Stimulated activated naive B cell treated with anti-CD40 and anti-IgM and Interleukin-4, amounts not matched to agents 10 μg/mL and 1 μg/mL and 100 μg/mL, for 72 hours (primary cell): ENCODE measurements around the gene MAP7.

Experiments
- ATAC-seq, 2 donors: fragments of 150-1000 bp; cut with Tn5 transposase; replicated peaks; 2 replicates each; pipeline ENCODE4 v1.10.0; 2021; ENCODE audit warnings: moderate library complexity in 1 of 2
- DNase-seq: peaks from one replicate; pipeline ENCODE4 v3.0.0; 2021
- H3K27ac Mint-ChIP-seq: one replicate; pipeline ENCODE4 v1.8.0; 2022; ENCODE audit warnings: mild to moderate bottlenecking, mixed read lengths
- H3K27me3 Mint-ChIP-seq, 2 donors: one replicate each; pipeline ENCODE4 v1.8.0; 2022; ENCODE audit warnings: mixed read lengths in 2 of 2
- H3K36me3 Mint-ChIP-seq, 2 donors: one replicate each; pipeline ENCODE4 v1.8.0; 2022; ENCODE audit warnings: mixed read lengths in 2 of 2, mild to moderate bottlenecking in 1 of 2
- H3K4me1 Mint-ChIP-seq, 2 donors: one replicate each; pipeline ENCODE4 v1.8.0; 2022; ENCODE audit warnings: mixed read lengths in 2 of 2, mild to moderate bottlenecking in 1 of 2
- H3K4me3 Mint-ChIP-seq, 2 donors: one replicate each; pipeline ENCODE4 v1.8.0; 2022; ENCODE audit warnings: mild to moderate bottlenecking in 2 of 2, mixed read lengths in 2 of 2, moderate library complexity in 1 of 2
- H3K9me3 Mint-ChIP-seq, 2 donors: one replicate each; pipeline ENCODE4 v1.8.0; 2022; ENCODE audit warnings: mixed read lengths in 2 of 2, mild to moderate bottlenecking in 1 of 2

The MAP7 gene

GRCh38 chr6:136347847-136348246 is 202.4 kb downstream of the MAP7 start:
- Mint-ChIP-seq H3K36me3 (no peaks in the 10 kb centered on the region), H3K27me3 (no peaks in the 10 kb centered on the region), H3K4me1 (no peaks in the 10 kb centered on the region), H3K27ac (no peak overlapping the region), H3K4me3 (no peak overlapping the region), H3K9me3 (no peaks in the 10 kb centered on the region)
- DNase-seq (no peak), ATAC-seq (no peak)

DNA sequence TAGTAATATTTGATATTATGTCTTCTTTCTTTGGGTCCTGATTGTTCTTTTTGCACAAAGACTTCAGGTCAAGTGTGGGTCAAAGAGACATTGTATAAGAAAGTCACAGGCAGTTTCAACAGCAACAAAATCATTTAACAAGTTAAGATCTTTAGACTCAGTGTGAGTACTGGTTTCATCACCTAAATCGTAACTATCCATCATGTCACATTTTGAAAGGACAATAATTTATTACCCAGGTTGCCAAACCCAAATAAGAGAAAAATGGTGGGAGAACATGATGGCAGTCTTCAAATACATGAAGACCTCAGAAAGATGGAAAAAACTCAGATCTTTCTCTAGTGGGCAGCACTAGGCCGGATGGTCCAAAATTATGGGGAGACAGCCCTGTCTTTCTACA is 205.1 kb downstream of the MAP7 start:
- Mint-ChIP-seq H3K36me3 (no peaks in the 10 kb centered on the region), H3K27me3 (no peaks in the 10 kb centered on the region), H3K4me3 (no peak overlapping the region), H3K27ac (no peak overlapping the region), H3K4me1 (no peaks in the 10 kb centered on the region), H3K9me3 (no peaks in the 10 kb centered on the region)
- DNase-seq (no peak), ATAC-seq (no peak)

- no peaks in the 10 kb centered on the region for H3K4me1 Mint-ChIP-seq
- no peak for ATAC-seq
- H3K27ac Mint-ChIP-seq = no peak overlapping the region
- no peak overlapping the region for H3K4me3 Mint-ChIP-seq
- no peaks in the 10 kb centered on the region for H3K9me3 Mint-ChIP-seq
- no peaks in the 10 kb centered on the region for H3K36me3 Mint-ChIP-seq
- no peak for DNase-seq
- no peaks in the 10 kb centered on the region for H3K27me3 Mint-ChIP-seq
These were observed 205.8 kb downstream of the MAP7 start for GRCh38 chr6:136344420-136344819.

DNA sequence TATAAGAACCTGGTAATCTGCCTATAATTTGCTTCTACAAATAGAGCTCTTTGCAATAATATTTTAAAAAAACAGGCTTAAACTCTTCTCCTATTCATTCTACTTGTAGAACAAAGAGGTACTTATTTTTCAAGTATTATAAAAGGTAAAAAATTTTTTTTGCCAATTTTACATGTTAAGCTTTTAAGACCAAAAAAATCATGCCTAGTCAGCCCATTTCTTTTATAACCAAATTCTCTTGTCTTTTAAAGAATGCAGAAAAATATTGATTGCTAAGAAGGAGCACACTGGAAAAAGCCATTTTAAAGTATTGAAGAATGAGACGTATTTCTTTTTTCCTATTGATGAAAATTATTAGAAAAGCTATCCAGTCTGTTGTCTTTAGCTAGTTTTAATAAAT is 206.5 kb downstream of the MAP7 start:
- ATAC-seq (no peak), DNase-seq (no peak)
- H3K27me3 Mint-ChIP-seq = no peaks in the 10 kb centered on the region
- H3K27ac Mint-ChIP-seq = no peak overlapping the region
- no peaks in the 10 kb centered on the region for H3K4me1 Mint-ChIP-seq
- H3K36me3 Mint-ChIP-seq = no peaks in the 10 kb centered on the region
- no peaks in the 10 kb centered on the region for H3K9me3 Mint-ChIP-seq
- no peak overlapping the region for H3K4me3 Mint-ChIP-seq

DNA sequence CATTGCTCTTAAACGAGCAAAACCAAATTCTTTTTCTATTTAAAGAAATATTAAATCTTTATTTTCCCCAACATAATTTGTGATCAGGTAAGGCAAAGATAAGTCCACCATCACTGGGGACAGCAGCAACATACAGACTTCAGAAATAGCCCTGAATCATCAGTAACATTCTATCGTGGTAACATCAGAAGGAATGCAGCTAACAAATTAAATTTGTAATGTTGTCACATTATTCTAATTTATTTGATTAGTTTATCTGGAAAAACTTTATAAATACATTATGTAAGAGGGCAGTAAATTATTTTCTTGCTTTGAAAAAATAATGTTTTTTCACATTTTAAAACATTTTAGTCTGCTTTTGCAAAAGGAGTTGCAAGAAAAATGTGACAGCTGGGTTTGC is 206.9 kb downstream of the MAP7 start:
- Mint-ChIP-seq H3K9me3 (no peaks in the 10 kb centered on the region), H3K4me3 (no peak overlapping the region), H3K4me1 (no peaks in the 10 kb centered on the region), H3K27me3 (no peaks in the 10 kb centered on the region), H3K27ac (no peak overlapping the region), H3K36me3 (no peaks in the 10 kb centered on the region)
- ATAC-seq (no peak), DNase-seq (no peak)

DNA sequence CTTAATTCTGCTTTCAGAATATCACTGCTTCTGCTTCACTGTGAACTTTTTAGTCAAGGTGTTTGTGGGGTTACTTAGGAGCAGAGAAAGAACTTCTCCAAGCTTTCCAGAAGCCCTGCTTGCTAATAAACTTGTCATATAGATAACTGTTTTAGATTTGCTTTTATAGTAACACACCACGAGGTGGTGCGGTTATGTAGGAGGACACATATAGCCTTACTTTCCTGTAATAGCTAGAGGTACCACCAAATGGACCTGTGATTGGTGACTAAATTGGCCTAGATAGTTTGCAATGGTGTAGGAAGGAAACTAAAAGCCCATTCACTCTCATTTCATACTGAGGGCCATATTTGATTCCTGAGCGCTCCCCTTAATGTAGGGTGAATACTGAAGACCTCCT is 208.3 kb downstream of the MAP7 start:
- no peaks in the 10 kb centered on the region for H3K27me3 Mint-ChIP-seq
- H3K9me3 Mint-ChIP-seq = no peaks in the 10 kb centered on the region
- H3K36me3 Mint-ChIP-seq = no peaks in the 10 kb centered on the region
- no peaks in the 10 kb centered on the region for H3K4me1 Mint-ChIP-seq
- H3K4me3 Mint-ChIP-seq = no peak overlapping the region
- H3K27ac Mint-ChIP-seq = no peak overlapping the region
- no peak for ATAC-seq
- DNase-seq = no peak

DNA sequence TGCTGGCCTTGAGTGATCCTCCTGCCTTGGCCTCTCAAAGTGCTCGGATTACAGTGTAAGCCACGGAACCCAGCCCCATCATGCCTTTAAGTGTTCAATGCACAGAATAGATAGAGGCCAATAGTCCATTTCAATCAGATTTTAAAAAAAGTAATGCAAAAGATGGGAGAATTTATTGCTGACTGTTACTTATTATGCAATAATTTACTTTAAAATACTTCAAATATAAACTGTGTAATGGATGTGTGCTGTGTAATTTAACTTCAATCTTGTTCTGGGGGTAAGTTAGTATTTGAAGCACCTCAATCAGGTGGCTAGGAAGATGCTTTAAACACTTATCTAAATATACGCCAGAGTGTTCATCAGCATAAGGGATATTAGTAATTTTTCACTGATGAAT is 208.9 kb downstream of the MAP7 start:
- no peak overlapping the region for H3K4me3 Mint-ChIP-seq
- H3K27ac Mint-ChIP-seq = no peak overlapping the region
- H3K9me3 Mint-ChIP-seq = no peaks in the 10 kb centered on the region
- ATAC-seq = no peak
- no peak for DNase-seq
- no peaks in the 10 kb centered on the region for H3K4me1 Mint-ChIP-seq
- no peaks in the 10 kb centered on the region for H3K27me3 Mint-ChIP-seq
- no peaks in the 10 kb centered on the region for H3K36me3 Mint-ChIP-seq

- no peak overlapping the region for H3K27ac Mint-ChIP-seq
These were observed 211.7 kb downstream of the MAP7 start for GRCh38 chr6:136338486-136338885.

GRCh38 chr6:136337606-136338005 is 212.6 kb downstream of the MAP7 start:
- no peak overlapping the region for H3K27ac Mint-ChIP-seq
- DNase-seq (no peak), ATAC-seq (no peak)
- no peaks in the 10 kb centered on the region for H3K4me1 Mint-ChIP-seq
- no peaks in the 10 kb centered on the region for H3K9me3 Mint-ChIP-seq
- no peaks in the 10 kb centered on the region for H3K36me3 Mint-ChIP-seq
- H3K4me3 Mint-ChIP-seq = no peak overlapping the region
- no peaks in the 10 kb centered on the region for H3K27me3 Mint-ChIP-seq

More at GRCh38 chr6:136338486-136338885, 211.7 kb downstream of the MAP7 start:
- ATAC-seq (no peak), DNase-seq (no peak)
- Mint-ChIP-seq H3K27me3 (no peaks in the 10 kb centered on the region), H3K36me3 (no peaks in the 10 kb centered on the region), H3K9me3 (no peaks in the 10 kb centered on the region), H3K4me3 (no peak overlapping the region), H3K4me1 (no peaks in the 10 kb centered on the region)

- Mint-ChIP-seq H3K4me1 (no peaks in the 10 kb centered on the region), H3K27me3 (no peaks in the 10 kb centered on the region)
These were observed 213.1 kb downstream of the MAP7 start for GRCh38 chr6:136337121-136337520.

DNA sequence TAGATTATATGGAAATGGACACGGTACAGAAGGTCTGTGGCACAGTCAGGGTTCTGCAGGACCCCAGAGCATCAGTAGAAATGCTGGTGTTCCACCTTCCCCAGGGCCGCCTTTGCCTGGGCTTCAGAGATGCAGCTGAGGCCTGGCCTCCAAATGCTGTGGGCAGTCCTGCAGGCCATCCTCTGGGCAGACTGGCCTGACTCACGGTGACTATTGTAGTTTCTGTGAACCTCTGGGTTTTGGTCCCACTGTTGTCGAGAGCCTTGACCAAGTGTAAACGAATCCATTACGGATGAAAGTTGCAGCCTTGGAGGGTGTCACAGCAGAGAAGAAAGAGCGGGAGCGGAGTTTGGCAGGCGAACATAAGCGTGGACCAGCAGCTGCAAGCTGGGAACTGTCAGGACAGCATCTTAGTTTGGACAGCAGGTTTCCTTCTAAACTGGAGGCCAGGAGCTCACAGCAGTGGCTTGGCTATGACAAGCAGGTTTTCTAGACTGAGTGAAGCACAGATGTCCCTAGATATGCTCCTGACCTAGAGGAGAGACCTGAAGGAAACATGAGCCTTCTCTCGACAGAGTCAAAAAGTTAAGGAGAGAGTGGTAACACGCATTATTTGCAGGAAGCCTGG is 214.4 kb downstream of the MAP7 start:
- Mint-ChIP-seq H3K9me3 (no peaks in the 10 kb centered on the region), H3K4me1 (no peaks in the 10 kb centered on the region), H3K36me3 (no peaks in the 10 kb centered on the region), H3K4me3 (no peak overlapping the region), H3K27ac (no peak overlapping the region), H3K27me3 (no peaks in the 10 kb centered on the region)
- DNase-seq = no peak
- no peak for ATAC-seq

More at GRCh38 chr6:136337121-136337520, 213.1 kb downstream of the MAP7 start:
- Mint-ChIP-seq H3K27ac (no peak overlapping the region), H3K9me3 (no peaks in the 10 kb centered on the region), H3K4me3 (no peak overlapping the region), H3K36me3 (no peaks in the 10 kb centered on the region)
- DNase-seq (no peak), ATAC-seq (no peak)

GRCh38 chr6:136334853-136335252 is 215.4 kb downstream of the MAP7 start:
- no peak overlapping the region for H3K27ac Mint-ChIP-seq
- no peaks in the 10 kb centered on the region for H3K27me3 Mint-ChIP-seq
- H3K4me3 Mint-ChIP-seq = no peak overlapping the region
- H3K4me1 Mint-ChIP-seq = no peaks in the 10 kb centered on the region
- ATAC-seq = no peak
- no peaks in the 10 kb centered on the region for H3K9me3 Mint-ChIP-seq
- no peak for DNase-seq
- H3K36me3 Mint-ChIP-seq = no peaks in the 10 kb centered on the region

- DNase-seq (no peak), ATAC-seq (no peak)
- H3K9me3 Mint-ChIP-seq = no peaks in the 10 kb centered on the region
- H3K27me3 Mint-ChIP-seq = no peaks in the 10 kb centered on the region
- no peaks in the 10 kb centered on the region for H3K36me3 Mint-ChIP-seq
- no peak overlapping the region for H3K4me3 Mint-ChIP-seq
- no peaks in the 10 kb centered on the region for H3K4me1 Mint-ChIP-seq
- H3K27ac Mint-ChIP-seq = no peak overlapping the region
These were observed 215.8 kb downstream of the MAP7 start for GRCh38 chr6:136334465-136334846.

DNA sequence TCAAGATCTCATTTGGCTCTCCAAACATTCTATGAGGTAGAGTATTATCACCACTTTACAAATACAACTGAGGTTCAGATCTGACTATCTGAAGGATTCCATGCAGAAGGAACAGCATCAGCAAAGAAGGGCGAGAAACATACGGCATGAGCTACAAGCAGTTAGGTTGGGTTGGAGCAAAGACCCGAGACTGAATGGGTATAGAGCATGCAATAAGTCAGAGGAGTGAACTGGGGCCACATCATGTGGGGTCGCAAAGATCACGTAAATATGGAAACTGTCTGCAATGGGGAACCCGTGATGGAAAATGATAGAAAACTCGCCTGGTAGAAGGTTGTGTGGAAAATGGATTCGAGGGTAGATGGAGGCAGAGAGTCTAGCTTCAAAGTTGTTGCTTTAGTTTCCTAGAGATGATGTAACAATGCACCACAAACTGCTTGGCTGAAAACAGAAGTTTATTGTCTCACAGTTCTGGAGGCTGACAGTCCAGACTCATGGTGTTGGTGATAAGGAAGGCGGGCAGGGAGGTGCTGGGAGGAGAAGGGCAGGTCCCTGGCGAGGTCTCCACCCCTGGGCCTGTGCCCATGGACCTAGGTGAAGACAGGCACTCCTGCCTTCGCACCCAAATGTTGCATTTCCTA is 216.3 kb downstream of the MAP7 start:
- H3K4me3 Mint-ChIP-seq = no peak overlapping the region
- H3K27me3 Mint-ChIP-seq = no peaks in the 10 kb centered on the region
- H3K36me3 Mint-ChIP-seq = no peaks in the 10 kb centered on the region
- no peaks in the 10 kb centered on the region for H3K9me3 Mint-ChIP-seq
- ATAC-seq (no peak), DNase-seq (no peak)
- H3K4me1 Mint-ChIP-seq = no peaks in the 10 kb centered on the region
- H3K27ac Mint-ChIP-seq = no peak overlapping the region

GRCh38 chr6:136331461-136331860 is 218.8 kb downstream of the MAP7 start:
- Mint-ChIP-seq H3K27ac (no peak overlapping the region), H3K4me1 (no peaks in the 10 kb centered on the region), H3K27me3 (no peaks in the 10 kb centered on the region), H3K9me3 (no peaks in the 10 kb centered on the region), H3K4me3 (no peak overlapping the region), H3K36me3 (no peaks in the 10 kb centered on the region)
- no peak for ATAC-seq
- no peak for DNase-seq

DNA sequence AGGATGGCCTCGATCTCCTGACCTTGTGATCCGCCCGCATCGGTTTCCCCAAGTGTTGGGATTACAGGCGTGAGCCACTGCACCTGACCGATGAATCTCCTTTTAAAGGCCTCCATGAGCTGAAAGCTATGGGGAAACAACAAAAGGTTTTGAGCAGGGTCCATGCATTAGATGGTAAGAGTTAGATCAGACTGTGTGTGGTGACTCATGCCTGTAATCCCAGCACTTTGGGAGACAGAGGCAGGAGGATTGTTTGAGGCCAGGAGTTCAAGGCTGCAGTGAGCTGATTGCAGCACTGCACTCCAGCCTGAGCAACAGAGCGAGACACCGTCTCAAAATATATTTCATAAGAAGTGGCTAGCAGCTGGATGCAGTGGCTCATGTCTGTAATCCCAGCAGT is 219.6 kb downstream of the MAP7 start:
- no peak overlapping the region for H3K27ac Mint-ChIP-seq
- ATAC-seq (no peak), DNase-seq (no peak)
- no peaks in the 10 kb centered on the region for H3K4me1 Mint-ChIP-seq
- H3K4me3 Mint-ChIP-seq = no peak overlapping the region
- H3K9me3 Mint-ChIP-seq = no peaks in the 10 kb centered on the region
- H3K27me3 Mint-ChIP-seq = no peaks in the 10 kb centered on the region
- no peaks in the 10 kb centered on the region for H3K36me3 Mint-ChIP-seq
